GM23248 (cell line): ENCODE measurements around the gene CLIC4.

Experiments
- EZH2 ChIP-seq: fragments of 200-600 bp; sonication (generic); IDR thresholded peaks from 2 replicates; pipeline ENCODE4 v1.6.1; 2018; ENCODE audit warnings: antibody characterized with exemption, mild to moderate bottlenecking; ENCODE audit not compliant: insufficient read depth, poor library complexity, severe bottlenecking
- EZH2phosphoT487 ChIP-seq: fragments of 200-600 bp; sonication (generic); IDR thresholded peaks from 2 replicates; pipeline ENCODE4 v1.6.1; 2018; ENCODE audit warnings: antibody characterized with exemption, moderate library complexity, mild to moderate bottlenecking, low read depth; ENCODE audit not compliant: insufficient read depth

DNA sequence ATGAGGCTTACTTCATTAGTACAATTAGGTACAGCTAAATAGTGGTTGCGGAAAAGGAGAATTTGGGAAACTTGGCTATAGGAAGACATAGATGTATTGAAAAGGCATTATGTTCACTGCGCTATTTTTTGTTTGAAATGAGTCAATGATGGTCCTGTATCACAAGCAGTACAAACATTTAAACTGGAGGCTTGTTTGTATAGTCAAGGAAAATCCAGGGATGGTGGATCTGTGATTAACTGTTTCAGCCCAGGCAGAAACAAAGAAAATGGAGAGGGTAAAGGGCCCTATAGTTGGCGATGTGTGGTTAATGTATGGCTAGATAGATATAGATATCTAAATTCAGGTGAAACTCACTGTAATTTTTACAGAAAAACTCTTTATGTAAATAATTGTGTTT, 79.9 kb downstream of the CLIC4 start:
- no peak for TF ChIP-seq EZH2
- no peak for TF ChIP-seq EZH2phosphoT487
